ENCODE results near the gene VEGFC.

VEGFC gene

DNA sequence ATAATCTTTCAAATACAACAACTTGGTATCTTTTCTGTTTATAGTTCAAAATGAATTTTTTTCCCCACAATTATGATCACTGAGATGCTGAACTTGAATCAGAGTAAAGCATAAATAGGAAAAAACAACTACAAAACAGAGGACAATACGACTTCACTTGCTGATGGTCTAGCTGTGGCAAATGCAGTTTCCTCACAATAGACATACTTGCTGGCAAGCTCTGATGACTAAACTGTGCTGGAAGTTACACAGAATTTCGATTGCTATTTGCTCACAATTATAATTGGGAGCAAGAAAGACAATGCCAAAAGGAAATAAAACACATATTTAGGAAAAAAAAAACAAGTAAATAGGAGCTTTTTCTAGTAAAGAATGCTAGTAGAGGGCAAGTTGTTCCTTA lies 14.7 kb downstream of the VEGFC start:
- DNase-seq (ENCODE audit: extremely low spot score) = no peak
- TF ChIP-seq BHLHE40 (IDR thresholded peaks at IDR 0.05; ENCODE audit: borderline replicate concordance) (no peak), ELF4 (IDR thresholded peaks at IDR 0.05) (no peak), CTBP1 (IDR thresholded peaks at IDR 0.05; ENCODE audit: borderline replicate concordance) (no peak), ZNF384 (IDR thresholded peaks at IDR 0.05) (no peak), FOXM1 (IDR thresholded peaks at IDR 0.05; ENCODE audit: borderline replicate concordance) (no peak), ARNT (IDR thresholded peaks at IDR 0.05) (no peak), TARDBP (IDR thresholded peaks at IDR 0.05) (no peak), SUZ12 (IDR thresholded peaks at IDR 0.05) (no peak), L3MBTL2 (conservative IDR thresholded peaks at IDR 0.05) (no peak), HDGF (IDR thresholded peaks at IDR 0.05; ENCODE audit: borderline replicate concordance) (no peak), LEF1 (IDR thresholded peaks at IDR 0.05; ENCODE audit: borderline replicate concordance) (no peak), FOXK2 (IDR thresholded peaks at IDR 0.05) (no peak)
- TF ChIP-seq, protein P1, sequence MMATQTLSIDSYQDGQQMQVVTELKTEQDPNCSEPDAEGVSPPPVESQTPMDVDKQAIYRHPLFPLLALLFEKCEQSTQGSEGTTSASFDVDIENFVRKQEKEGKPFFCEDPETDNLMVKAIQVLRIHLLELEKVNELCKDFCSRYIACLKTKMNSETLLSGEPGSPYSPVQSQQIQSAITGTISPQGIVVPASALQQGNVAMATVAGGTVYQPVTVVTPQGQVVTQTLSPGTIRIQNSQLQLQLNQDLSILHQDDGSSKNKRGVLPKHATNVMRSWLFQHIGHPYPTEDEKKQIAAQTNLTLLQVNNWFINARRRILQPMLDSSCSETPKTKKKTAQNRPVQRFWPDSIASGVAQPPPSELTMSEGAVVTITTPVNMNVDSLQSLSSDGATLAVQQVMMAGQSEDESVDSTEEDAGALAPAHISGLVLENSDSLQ (IDR thresholded peaks at IDR 0.05) = no peak
- ChIA-PET POLR2A (no interaction called here), CTCF (interaction anchor here (2.8 kb wide), 1 partner anchor 269 kb away, joined by 12 read pairs; no protein-coding TSS in a partner anchor)

DNA sequence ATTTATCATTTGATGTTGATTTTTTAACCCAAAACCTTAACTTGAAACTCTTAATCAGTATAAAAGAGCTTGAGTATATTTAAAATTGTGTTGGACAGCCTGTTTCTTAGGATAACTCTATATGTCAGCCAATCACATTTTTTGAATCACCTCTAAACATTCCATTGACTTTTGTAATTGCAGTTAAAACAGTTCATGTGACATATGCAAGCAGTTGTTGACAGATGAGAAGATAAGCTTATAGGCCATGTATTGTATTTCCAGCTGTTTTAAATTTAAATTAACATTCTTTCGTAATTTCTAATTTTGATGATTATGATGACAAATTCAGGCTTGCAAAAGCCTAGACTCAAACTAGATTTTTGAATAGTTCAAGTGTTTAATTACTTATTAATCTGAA lies 17.4 kb downstream of the VEGFC start:
- ChIA-PET CTCF (no interaction called here), POLR2A (no interaction called here)
- TF ChIP-seq TARDBP (IDR thresholded peaks at IDR 0.05) (no peak), FOXA1 (IDR thresholded peaks at IDR 0.05) (no peak), HDGF (IDR thresholded peaks at IDR 0.05; ENCODE audit: borderline replicate concordance) (no peak), ELF4 (IDR thresholded peaks at IDR 0.05) (no peak), CTBP1 (IDR thresholded peaks at IDR 0.05; ENCODE audit: borderline replicate concordance) (no peak), LEF1 (IDR thresholded peaks at IDR 0.05; ENCODE audit: borderline replicate concordance) (no peak), FOXK2 (IDR thresholded peaks at IDR 0.05) (no peak), NFRKB (IDR thresholded peaks at IDR 0.05) (no peak), BHLHE40 (IDR thresholded peaks at IDR 0.05; ENCODE audit: borderline replicate concordance) (no peak), SP1 (IDR thresholded peaks at IDR 0.05) (no peak), FOXM1 (IDR thresholded peaks at IDR 0.05; ENCODE audit: borderline replicate concordance) (no peak)
- TF ChIP-seq, protein P1 (IDR thresholded peaks at IDR 0.05) = no peak
- no peak for DNase-seq (ENCODE audit: extremely low spot score)

DNA sequence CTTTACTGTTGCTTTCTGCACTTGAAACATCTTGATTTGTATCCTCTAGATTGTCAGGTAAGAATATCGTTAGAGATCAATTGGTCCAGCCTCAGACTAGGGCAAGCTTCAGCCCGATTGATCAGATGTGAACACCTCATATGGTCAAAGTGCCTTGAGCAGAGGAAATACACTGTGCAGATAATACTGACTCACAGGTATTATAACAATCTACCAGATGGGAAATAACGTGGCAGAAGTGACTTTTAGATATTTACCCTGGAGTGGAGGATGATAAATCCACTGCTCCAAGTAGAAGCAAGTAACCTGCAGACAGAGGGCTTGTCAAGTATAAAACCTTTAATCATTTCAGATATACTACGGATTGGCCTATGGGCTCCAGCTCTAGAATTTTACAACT lies 17.9 kb downstream of the VEGFC start:
- CTCF ChIA-PET = no interaction called here
- no peak for DNase-seq (ENCODE audit: extremely low spot score)
- TF ChIP-seq ZNF384 (IDR thresholded peaks at IDR 0.05) = no peak
- no peak for TF ChIP-seq L3MBTL2 (conservative IDR thresholded peaks at IDR 0.05)
- TF ChIP-seq HDGF (IDR thresholded peaks at IDR 0.05; ENCODE audit: borderline replicate concordance) = no peak
- TF ChIP-seq SP1 (IDR thresholded peaks at IDR 0.05) = no peak
- TF ChIP-seq FOXM1 (IDR thresholded peaks at IDR 0.05; ENCODE audit: borderline replicate concordance) = no peak
- TF ChIP-seq CTBP1 (IDR thresholded peaks at IDR 0.05; ENCODE audit: borderline replicate concordance) = no peak
- no peak for TF ChIP-seq ELF4 (IDR thresholded peaks at IDR 0.05)
- TF ChIP-seq NFRKB (IDR thresholded peaks at IDR 0.05) = no peak
- TF ChIP-seq FOXA1 (IDR thresholded peaks at IDR 0.05) = no peak
- no peak for TF ChIP-seq LEF1 (IDR thresholded peaks at IDR 0.05; ENCODE audit: borderline replicate concordance)
- TF ChIP-seq ARNT (IDR thresholded peaks at IDR 0.05) = no peak
- no peak for TF ChIP-seq BHLHE40 (IDR thresholded peaks at IDR 0.05; ENCODE audit: borderline replicate concordance)
- no peak for TF ChIP-seq SUZ12 (IDR thresholded peaks at IDR 0.05)
- POLR2A ChIA-PET = no interaction called here

DNA sequence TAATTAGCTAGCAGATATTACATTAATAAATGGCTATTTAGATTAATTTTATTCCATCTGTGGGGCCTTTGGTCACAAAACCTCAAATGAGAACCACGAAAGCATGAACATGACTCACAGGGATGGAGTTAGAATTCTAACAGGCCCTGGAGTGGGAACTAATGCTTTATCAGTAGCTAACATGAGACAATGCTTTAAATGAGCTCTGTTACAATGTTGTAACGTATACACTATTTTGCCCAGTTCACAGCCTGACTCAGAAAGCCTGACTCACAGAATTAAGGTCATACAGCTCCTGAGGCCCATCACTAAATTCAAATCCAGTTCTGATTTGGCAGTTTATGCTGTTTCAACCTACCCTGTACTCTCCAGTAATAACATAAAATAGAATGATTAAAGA lies 23.2 kb downstream of the VEGFC start:
- ChIA-PET POLR2A (no interaction called here), CTCF (no interaction called here)
- no peak for DNase-seq (ENCODE audit: extremely low spot score)
- no peak for TF ChIP-seq SP1 (IDR thresholded peaks at IDR 0.05)
- no peak for TF ChIP-seq FOXK2 (IDR thresholded peaks at IDR 0.05)
- TF ChIP-seq LEF1 (IDR thresholded peaks at IDR 0.05; ENCODE audit: borderline replicate concordance) = no peak
- no peak for TF ChIP-seq TARDBP (IDR thresholded peaks at IDR 0.05)
- TF ChIP-seq HDGF (IDR thresholded peaks at IDR 0.05; ENCODE audit: borderline replicate concordance) = no peak
- TF ChIP-seq BHLHE40 (IDR thresholded peaks at IDR 0.05; ENCODE audit: borderline replicate concordance) = no peak
- no peak for TF ChIP-seq L3MBTL2 (conservative IDR thresholded peaks at IDR 0.05)
- no peak for TF ChIP-seq FOXA1 (IDR thresholded peaks at IDR 0.05)
- no peak for TF ChIP-seq CTBP1 (IDR thresholded peaks at IDR 0.05; ENCODE audit: borderline replicate concordance)
- TF ChIP-seq, protein P1 (IDR thresholded peaks at IDR 0.05) = no peak

DNA sequence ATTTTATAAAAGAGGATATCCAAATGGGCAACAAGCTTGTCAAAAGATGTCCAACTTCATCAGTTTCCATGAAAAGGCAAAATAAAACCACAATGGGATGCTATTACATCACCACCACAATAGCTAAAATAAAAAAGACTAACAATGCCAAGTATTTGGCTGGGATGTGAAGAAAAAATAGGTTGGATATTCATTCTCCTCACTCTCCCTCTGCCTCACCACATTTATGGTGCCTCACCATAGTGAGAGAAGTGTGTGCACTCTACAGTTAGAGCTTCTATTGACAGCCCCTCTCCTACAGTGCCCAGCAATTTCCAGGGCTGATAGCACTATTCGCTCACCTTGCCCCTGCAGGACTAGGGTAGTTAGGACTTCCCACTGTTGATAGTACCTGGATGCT lies 25.5 kb downstream of the VEGFC start:
- ChIA-PET CTCF (no interaction called here), POLR2A (no interaction called here)
- no peak for DNase-seq (ENCODE audit: extremely low spot score)
- TF ChIP-seq BHLHE40 (IDR thresholded peaks at IDR 0.05; ENCODE audit: borderline replicate concordance) (no peak), NFRKB (IDR thresholded peaks at IDR 0.05) (no peak)

DNA sequence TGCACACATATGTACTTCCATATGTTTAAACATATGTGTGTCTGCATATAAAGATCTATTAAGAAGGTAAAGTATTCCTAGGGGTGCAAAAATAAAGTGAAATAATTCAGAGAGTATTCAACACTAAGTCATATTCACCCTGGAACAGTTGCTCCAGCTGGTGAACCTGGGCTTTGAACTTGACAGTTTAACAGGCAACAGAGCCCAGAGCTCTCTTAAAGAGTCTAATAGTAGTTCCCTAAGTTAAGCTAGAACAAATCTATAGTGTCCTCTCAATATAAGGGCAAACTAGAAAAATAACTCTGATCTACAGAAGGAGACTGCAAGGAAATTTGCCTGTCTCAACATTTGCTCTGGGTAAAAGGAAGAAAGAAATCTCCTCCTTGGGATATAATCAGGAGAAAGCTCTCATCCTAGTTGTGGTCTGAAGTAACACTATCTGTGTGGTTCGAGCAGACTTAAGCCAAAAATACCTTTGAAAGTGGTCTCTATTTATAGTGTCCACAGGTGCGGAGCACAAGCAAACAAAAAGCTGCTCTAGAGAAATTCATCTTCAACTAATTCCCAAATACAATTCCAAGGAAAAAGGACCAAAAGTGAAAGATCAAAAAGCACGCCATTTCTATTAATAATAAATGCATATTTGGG lies 29.9 kb downstream of the VEGFC start:
- ChIA-PET POLR2A (no interaction called here), CTCF (no interaction called here)
- DNase-seq (ENCODE audit: extremely low spot score) = no peak
- no peak for TF ChIP-seq HDGF (IDR thresholded peaks at IDR 0.05; ENCODE audit: borderline replicate concordance)
- no peak for TF ChIP-seq SUZ12 (IDR thresholded peaks at IDR 0.05)
- TF ChIP-seq SP1 (IDR thresholded peaks at IDR 0.05) = no peak
- TF ChIP-seq FOXM1 (IDR thresholded peaks at IDR 0.05; ENCODE audit: borderline replicate concordance) = no peak
- no peak for TF ChIP-seq ELF4 (IDR thresholded peaks at IDR 0.05)
- TF ChIP-seq FOXA1 (IDR thresholded peaks at IDR 0.05) = no peak
- no peak for TF ChIP-seq NFRKB (IDR thresholded peaks at IDR 0.05)
- TF ChIP-seq ZNF384 (IDR thresholded peaks at IDR 0.05) = no peak
- TF ChIP-seq TARDBP (IDR thresholded peaks at IDR 0.05) = no peak
- no peak for TF ChIP-seq L3MBTL2 (conservative IDR thresholded peaks at IDR 0.05)
- TF ChIP-seq ARNT (IDR thresholded peaks at IDR 0.05) = no peak
- no peak for TF ChIP-seq BHLHE40 (IDR thresholded peaks at IDR 0.05; ENCODE audit: borderline replicate concordance)
- TF ChIP-seq, protein P1 (IDR thresholded peaks at IDR 0.05) = no peak
- TF ChIP-seq FOXK2 (IDR thresholded peaks at IDR 0.05) = no peak
